Non-pigmented ciliary epithelial cell (primary cell): ENCODE data around the gene SEC31B.

Experiments
- DNase-seq: peaks from one replicate; pipeline ENCODE4 v3.0.0-alpha.2; 2010; ENCODE audit warnings: low read depth

Gene SEC31B, protein sequence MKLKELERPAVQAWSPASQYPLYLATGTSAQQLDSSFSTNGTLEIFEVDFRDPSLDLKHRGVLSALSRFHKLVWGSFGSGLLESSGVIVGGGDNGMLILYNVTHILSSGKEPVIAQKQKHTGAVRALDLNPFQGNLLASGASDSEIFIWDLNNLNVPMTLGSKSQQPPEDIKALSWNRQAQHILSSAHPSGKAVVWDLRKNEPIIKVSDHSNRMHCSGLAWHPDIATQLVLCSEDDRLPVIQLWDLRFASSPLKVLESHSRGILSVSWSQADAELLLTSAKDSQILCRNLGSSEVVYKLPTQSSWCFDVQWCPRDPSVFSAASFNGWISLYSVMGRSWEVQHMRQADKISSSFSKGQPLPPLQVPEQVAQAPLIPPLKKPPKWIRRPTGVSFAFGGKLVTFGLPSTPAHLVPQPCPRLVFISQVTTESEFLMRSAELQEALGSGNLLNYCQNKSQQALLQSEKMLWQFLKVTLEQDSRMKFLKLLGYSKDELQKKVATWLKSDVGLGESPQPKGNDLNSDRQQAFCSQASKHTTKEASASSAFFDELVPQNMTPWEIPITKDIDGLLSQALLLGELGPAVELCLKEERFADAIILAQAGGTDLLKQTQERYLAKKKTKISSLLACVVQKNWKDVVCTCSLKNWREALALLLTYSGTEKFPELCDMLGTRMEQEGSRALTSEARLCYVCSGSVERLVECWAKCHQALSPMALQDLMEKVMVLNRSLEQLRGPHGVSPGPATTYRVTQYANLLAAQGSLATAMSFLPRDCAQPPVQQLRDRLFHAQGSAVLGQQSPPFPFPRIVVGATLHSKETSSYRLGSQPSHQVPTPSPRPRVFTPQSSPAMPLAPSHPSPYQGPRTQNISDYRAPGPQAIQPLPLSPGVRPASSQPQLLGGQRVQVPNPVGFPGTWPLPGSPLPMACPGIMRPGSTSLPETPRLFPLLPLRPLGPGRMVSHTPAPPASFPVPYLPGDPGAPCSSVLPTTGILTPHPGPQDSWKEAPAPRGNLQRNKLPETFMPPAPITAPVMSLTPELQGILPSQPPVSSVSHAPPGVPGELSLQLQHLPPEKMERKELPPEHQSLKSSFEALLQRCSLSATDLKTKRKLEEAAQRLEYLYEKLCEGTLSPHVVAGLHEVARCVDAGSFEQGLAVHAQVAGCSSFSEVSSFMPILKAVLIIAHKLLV

DNA sequence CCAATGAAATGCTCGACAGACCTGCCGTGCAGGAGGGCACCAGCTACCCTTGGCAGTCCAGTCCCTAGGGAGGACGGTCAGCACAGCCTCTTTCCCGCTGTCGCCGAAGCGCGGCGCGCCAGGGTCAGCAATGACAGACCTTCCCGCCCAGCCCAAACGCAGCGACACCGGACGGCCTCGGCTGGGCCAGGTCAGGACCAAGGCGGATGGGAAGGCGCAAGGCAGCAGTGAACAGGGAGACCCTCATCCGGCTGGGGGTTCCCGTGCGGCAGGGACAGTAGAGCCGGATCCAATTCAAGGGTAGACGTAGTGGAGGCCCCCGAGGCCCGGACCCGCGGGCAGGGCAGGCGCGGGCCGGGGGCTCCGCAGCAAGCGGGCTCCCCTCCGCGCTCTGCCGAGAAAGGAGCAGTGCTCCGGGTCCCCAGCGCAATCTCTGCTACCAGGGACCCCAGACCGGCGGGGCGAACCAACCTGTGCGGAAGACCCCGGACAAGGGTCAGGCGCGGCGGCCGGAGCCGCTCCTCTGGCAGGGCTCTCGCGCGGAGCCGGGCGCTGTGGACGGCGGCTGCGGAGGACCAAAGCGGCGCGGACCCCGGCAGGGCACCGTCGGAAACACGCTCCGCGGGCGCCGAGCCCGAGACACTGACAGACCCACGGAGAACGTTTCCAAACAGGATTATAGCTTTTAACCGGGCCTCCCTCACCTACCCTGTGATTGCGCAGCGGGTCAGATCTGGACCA lies at the start of gene SEC31B:
Gene SEC31B, minus strand, starts transcription at position 551 of the 741 bp plus-strand sequence. CDS start 2,909 bp downstream, outside the sequence.
- DNase-seq: no peak

DNA sequence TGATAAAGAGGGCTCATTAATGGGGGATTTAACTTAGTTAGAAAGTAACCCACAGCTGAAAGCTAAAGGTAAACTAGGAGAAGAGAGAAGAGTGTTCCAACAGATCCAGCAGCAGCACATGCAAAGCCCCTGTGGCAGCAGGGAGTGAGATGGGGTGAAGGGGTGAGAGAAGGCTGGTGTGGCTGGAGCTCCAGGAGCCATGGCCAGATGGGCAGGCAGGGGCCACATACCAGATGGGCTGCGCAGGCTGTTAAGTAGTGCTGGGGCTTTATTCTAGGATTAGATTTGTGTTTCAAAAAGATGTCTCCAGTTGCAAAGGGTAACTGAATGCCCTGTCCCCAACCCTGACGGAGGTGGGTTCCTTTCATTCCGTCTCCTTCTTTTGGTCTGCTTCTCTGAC lies 49.3 kb upstream of the SEC31B start:
- DNase-seq: no peak

DNA sequence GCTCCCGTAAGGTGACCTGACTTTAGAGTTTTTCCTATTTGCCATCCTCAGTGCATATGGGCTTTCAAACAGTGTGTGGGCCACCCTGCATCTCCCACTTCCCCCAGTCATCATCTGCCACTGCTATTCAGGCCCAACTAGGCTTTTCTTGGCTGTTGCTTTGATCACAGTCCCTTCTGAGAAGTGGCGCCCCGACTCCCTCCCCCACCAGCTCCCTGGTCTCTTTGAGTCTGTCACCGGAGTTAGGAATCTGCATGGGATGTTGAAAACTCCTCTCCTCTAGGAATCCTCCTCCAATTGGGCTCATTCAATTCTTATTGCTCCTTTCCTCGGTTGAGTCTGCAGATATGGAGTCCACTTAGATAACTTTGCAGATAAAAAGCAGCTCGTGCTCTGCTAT lies 48.2 kb upstream of the SEC31B start:
- DNase-seq: no peak

- no peak for DNase-seq
These were observed 47.6 kb upstream of the SEC31B start for GRCh38 chr10:100567249-100567648.

DNA sequence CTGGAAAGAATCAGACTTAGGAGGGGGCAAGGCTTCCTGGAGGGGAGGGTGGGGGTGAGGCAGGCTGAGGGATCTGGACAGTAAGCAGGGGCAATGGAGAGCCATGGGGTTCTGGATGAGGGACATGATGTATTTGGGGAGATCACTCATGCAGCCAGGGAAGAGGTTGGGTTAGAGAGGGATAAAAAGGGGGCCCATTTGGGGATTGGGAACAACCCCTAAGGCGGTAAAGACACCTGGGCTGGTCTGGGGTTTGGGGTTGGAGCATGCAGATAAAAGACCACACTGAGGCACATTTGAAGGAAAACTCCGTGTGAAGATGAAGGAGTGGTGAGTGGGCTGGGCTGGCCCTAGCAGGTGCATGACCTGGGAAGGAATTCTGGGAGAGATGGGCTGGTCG lies 46.9 kb upstream of the SEC31B start:
- DNase-seq: no peak

GRCh38 chr10:100565206-100565985 lies 45.7 kb upstream of the SEC31B start:
- DNase-seq: no peak

DNA sequence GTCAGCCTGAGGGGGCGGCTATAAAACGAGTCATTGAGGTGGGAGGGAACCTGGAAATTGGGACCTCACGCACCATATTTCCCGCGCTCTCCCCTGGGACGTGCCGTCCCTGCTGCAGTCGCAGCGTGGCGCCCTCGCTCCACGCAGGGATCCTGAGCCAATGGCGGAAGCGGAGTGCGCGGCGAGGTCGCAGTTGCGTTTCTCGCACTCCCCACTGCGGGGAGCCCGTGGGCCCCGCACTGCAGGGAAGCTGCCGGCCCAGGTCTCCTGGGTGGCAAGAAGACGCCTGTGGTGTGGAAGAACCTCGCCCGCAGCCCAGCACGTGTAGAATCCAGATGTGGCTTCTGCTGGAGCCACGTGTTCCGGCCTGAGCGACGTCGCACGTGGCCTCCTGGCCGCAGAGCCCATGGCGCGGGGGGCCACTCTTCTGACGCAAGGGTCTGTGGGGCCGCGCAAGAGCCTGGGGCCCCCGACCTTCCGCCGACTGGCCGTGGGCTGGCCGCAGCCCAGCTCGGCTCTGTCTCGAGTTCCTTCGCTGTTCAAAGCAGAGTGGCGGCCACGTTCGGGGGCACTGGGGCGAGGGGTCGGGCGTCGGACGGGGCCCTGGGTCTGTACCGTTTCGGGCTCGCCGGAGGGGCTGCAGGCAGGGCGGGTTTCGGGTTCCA lies 42.5 kb upstream of the SEC31B start:
- DNase-seq: peak; percentile 14

DNA sequence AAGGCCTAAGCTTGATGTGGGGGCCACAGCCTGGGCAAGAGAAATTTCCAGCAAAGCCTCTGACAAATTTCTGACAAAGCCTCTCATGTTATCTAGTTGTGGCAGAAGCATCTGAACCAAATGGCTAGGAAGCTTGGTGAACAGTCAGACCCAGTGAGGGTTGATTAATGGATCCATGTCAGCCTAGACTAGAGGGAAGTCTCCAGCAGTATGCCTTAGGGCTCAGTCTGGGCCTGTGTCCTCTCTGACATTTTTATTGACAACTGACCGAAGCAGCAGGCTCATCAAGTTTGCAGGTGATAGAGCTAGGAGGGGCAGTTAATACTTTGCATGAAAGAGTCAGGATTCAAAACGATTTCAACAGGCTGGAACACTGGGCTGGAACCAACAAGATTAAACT lies 41.3 kb upstream of the SEC31B start:
- no peak for DNase-seq

GRCh38 chr10:100560248-100560647 lies 40.6 kb upstream of the SEC31B start:
- no peak for DNase-seq

GRCh38 chr10:100554902-100555301 lies 35.2 kb upstream of the SEC31B start:
- DNase-seq: no peak

- no peak for DNase-seq
These were observed 34.3 kb upstream of the SEC31B start for GRCh38 chr10:100553929-100554328.

DNA sequence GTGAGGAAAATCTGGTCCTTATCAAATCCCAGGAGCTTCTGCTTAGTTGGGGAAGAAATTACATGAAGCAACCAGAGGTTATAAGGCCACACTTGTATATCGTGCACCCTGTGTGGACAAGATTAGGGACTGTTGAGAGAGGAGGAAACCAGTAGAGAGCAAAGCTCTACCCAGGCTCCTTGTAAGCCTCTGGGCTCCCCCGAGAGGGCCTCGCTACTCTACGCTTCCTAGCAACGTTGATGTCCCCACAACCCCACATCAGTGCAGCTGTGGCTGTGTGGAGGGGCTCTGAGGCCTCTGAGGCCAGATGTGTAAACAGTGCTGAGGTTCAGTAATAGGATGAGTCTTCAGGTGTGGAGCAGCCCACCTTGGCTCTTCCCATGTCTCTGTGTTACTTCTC lies 32.1 kb upstream of the SEC31B start:
- DNase-seq: no peak

- no peak for DNase-seq
These were observed 31.5 kb upstream of the SEC31B start for GRCh38 chr10:100551196-100551595.

DNA sequence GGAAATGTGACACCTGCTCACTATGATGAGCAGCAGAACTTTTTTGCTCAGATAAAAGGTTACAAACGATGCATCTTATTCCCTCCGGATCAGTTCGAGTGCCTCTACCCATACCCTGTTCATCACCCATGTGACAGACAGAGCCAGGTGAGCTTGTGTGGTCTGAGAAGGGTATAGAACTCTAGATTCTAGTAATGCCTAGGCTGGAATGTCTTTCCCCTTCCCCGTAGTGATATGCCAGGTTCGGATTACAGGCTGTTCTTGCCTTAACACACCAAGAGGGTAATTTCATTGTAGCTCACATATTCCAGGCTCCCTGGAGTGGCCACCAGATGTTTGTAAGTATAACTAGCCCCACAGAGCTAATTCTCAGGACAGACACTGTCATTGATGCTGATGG lies 25.3 kb upstream of the SEC31B start:
- no peak for DNase-seq

DNA sequence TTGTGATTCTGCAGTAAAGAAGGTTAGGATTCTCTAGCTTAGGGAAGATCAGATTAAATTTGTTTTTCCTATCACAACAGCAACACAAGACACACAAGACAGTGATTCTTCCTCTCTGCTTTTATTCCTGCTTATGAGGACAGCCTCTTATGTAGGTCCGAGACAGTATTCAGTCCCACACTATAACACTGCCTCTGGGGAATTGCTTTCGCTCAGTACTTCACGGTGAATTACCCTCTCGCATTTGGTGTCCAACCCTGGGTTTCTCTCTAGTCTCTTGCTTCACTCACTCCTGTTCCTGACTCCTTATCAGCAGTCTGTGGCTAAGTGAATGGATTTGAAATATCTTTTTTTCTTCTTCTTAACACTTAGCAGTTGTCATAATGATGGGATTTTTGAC lies 17.8 kb upstream of the SEC31B start:
- DNase-seq: no peak

- DNase-seq: peak; percentile 81
These were observed 16.2 kb upstream of the SEC31B start, which contains the start of gene HIF1AN for GRCh38 chr10:100535715-100536353. HIF1AN (plus strand) TSS chr10:100535943; CDS start chr10:100535959, 16 bp downstream.

GRCh38 chr10:100535338-100535714 lies 15.7 kb upstream of the SEC31B start:
- no peak for DNase-seq

DNA sequence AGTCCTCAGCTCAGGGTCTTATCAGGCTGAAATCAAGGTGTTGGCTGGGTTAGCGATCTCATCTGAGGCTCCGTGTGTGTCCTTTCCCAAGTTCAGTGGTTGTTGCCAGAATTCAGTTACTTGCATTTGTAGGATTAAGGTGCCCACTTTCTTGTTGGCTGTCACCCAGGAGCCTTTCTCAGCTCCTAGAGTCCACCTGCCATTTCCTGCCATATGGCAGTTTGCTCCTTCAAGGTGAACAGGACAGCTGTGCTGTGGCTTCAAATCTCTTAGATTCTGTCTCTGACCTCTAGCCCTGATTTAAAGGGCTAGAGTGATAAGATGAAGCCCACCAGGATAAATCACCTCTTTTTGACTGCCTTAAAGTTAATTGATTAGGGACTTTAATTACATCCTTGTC lies 15.1 kb upstream of the SEC31B start:
- no peak for DNase-seq

DNA sequence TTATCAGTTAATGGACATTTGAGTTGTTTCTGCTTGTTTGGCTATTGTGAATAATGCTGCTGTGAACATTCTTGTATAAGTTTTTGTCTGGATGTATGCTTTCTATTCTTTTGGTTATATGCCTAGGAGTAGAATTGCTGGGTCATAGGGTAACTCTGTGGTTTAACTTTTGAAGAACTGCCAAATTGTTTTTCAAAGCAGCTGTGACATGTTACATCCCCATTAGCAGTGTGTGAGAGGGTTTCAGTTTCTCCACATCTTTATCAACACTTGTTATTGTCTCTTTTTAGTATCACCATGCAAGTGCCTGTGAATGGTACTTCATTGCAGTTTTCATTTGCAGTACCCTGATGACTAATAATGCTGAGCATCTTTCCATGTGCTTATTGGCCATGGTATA lies 12.1 kb upstream of the SEC31B start:
- no peak for DNase-seq
